ENCODE measurements around the gene SLAMF8. TPM values are rescaled to one million over a fixed set of nuclear protein-coding genes. Genes with fewer than 3 reads are reported as not detected.

SLAMF8 gene
- total RNA-seq, 2 donors from 2014 or later: 1.5 to 1.9 TPM

- Histone ChIP-seq H3K27me3 (no peaks in the 10 kb centered on the region), H3K4me1 (no peaks in the 10 kb centered on the region), H3K9ac (ENCODE audit: low read depth in 2 of 2, low read length in 2 of 2) (no peak overlapping the region), H3K36me3 (no peaks in the 10 kb centered on the region), H3K4me3 (no peak overlapping the region), H3K27ac (no peak overlapping the region), H3K9me3 (no peaks in the 10 kb centered on the region)
- intact Hi-C loops (cut with DNase I): no loop called here
- TF ChIP-seq CTCF (IDR thresholded peaks at IDR 0.05): no peak
- DNase-seq: no peak
Measured at GRCh38 chr1:159839116-159839849, 12.6 kb downstream of the SLAMF8 start.

- Histone ChIP-seq H3K9ac (ENCODE audit: low read depth in 2 of 2, low read length in 2 of 2) (no peak overlapping the region), H3K4me1 (no peaks in the 10 kb centered on the region), H3K9me3 (no peaks in the 10 kb centered on the region), H3K27ac (no peak overlapping the region), H3K36me3 (no peaks in the 10 kb centered on the region), H3K27me3 (no peaks in the 10 kb centered on the region), H3K4me3 (no peak overlapping the region)
- intact Hi-C loops (cut with DNase I): no loop called here
- DNase-seq: no peak
- no peak for TF ChIP-seq CTCF (IDR thresholded peaks at IDR 0.05)
Measured at GRCh38 chr1:159841749-159842148, 15.1 kb downstream of the SLAMF8 start.

GRCh38 chr1:159843459-159843858 is 16.8 kb downstream of the SLAMF8 start:
- Histone ChIP-seq H3K36me3 (no peaks in the 10 kb centered on the region), H3K27me3 (no peaks in the 10 kb centered on the region), H3K9ac (ENCODE audit: low read depth in 2 of 2, low read length in 2 of 2) (no peak overlapping the region), H3K27ac (no peak overlapping the region), H3K4me1 (no peaks in the 10 kb centered on the region), H3K4me3 (no peak overlapping the region), H3K9me3 (no peaks in the 10 kb centered on the region)
- intact Hi-C loops (cut with DNase I): no loop called here
- no peak for TF ChIP-seq CTCF (IDR thresholded peaks at IDR 0.05)
- DNase-seq: no peak

GRCh38 chr1:159845751-159846629 is 19.3 kb downstream of the SLAMF8 start:
- H3K36me3 ChIP-seq: no peaks in the 10 kb centered on the region
- intact Hi-C loops (cut with DNase I): no loop called here
- H3K4me3 ChIP-seq: no peak overlapping the region
- H3K9ac ChIP-seq (ENCODE audit: low read depth in 2 of 2, low read length in 2 of 2): no peak overlapping the region
- H3K9me3 ChIP-seq: no peaks in the 10 kb centered on the region
- no peaks in the 10 kb centered on the region for H3K27me3 ChIP-seq
- no peaks in the 10 kb centered on the region for H3K4me1 ChIP-seq
- TF ChIP-seq CTCF (IDR thresholded peaks at IDR 0.05): no peak
- no peak overlapping the region for H3K27ac ChIP-seq
- no peak for DNase-seq

- no peaks in the 10 kb centered on the region for H3K4me1 ChIP-seq
- H3K27ac ChIP-seq: no peak overlapping the region
- no peak overlapping the region for H3K4me3 ChIP-seq
Measured at GRCh38 chr1:159847231-159847630, 20.6 kb downstream of the SLAMF8 start.

More at GRCh38 chr1:159847231-159847630, 20.6 kb downstream of the SLAMF8 start:
- Histone ChIP-seq H3K9me3 (no peaks in the 10 kb centered on the region), H3K27me3 (no peaks in the 10 kb centered on the region), H3K36me3 (no peaks in the 10 kb centered on the region), H3K9ac (ENCODE audit: low read depth in 2 of 2, low read length in 2 of 2) (no peak overlapping the region)
- no peak for DNase-seq
- TF ChIP-seq CTCF (IDR thresholded peaks at IDR 0.05): no peak
- intact Hi-C loops (cut with DNase I): no loop called here
